ENCODE measurements around the gene CCDC34. TPM values are rescaled to one million over a fixed set of nuclear protein-coding genes. Genes with fewer than 3 reads are reported as not detected.
"Not testable (repeated sequence)": the region's sequence is repeated elsewhere in the genome, so short reads cannot be mapped to it uniquely, and the experiment has no call there.

CCDC34 gene
- total RNA-seq, 2 donors from 2014 or later: 19.7 to 20.8 TPM

DNA sequence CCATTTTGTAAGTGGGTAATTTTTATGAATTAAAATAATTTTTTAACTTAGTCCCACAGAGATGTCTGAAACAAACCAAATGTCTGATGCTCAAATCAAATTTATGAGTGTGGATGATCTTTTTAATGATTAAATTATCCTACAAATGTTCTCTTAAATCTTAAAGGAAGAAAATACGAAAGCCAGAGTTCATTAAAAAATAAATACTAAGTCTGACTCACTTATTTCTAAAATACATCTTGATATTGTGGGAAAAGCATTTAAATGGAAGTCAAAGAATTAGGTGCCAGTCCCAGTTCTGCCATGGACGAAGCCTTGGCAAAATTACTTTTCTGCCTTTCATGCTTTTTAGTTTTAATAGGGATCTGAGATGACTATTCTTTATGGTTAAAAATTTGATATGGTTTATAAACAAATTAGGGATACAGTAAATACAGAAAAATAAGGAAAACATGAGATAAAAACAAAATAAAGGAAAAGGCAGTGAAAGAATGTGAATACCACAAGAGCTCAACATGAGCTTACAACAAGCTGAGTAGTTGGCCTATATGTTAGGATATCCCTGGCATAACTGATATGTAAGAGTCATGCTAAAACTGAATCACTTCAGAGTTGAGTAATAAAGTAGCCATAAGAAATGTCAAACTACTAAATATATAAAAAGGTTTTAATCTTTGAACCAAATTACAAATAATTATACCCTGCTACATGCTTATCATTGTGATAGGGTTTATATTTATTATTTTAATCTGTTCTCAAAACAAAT is 9.2 kb downstream of the CCDC34 start:
- no peaks in the 10 kb centered on the region for H3K9me3 Mint-ChIP-seq
- ATAC-seq (no peak), DNase-seq (ENCODE audit: low spot score in 2 of 2) (no peak)
- H3K36me3 Mint-ChIP-seq: no peaks in the 10 kb centered on the region
- H3K27ac Mint-ChIP-seq: no peak overlapping the region

DNA sequence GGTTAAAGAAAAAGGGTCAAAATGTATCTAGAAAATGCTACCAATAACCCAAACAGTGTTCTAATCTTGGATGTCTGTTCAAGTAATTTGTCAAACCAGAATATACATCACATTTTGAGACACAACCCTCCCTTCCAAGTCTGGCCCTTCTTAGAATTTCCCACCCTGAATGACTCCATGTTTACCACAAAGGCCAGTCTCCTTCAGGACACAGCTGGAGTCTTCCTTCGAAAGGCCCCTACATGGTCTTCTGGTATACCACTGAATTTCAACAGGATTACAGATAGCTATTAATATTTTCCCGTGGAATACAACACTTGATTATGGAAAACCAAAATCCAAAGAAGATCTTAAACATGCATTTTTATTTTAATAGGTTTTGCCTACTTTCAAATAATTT is 10.2 kb downstream of the CCDC34 start:
- Mint-ChIP-seq H3K27ac (no peak overlapping the region), H3K9me3 (no peaks in the 10 kb centered on the region), H3K36me3 (no peaks in the 10 kb centered on the region)
- DNase-seq (ENCODE audit: low spot score in 2 of 2) (no peak), ATAC-seq (no peak)

DNA sequence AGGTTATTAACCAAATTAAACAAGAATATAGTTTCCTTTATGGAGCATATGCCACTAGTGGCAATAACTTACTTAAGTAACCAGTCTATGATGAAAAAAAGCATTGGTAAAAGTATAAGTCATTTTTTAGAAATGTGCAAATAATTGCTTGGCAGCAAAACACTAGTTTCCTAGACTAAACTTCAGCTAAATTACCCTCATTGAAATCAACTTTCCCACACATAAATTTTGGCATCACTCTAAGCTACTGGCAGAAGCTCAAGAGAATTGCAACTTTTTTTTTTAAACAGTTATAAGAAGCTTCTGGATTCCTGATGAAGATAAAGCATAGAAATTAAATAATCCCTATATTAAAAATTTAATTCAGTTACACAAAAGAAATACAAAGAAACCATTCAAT is 12.5 kb downstream of the CCDC34 start:
- DNase-seq (ENCODE audit: low spot score in 2 of 2) (no peak), ATAC-seq (no peak)
- H3K9me3 Mint-ChIP-seq: no peaks in the 10 kb centered on the region
- no peak overlapping the region for H3K27ac Mint-ChIP-seq
- H3K36me3 Mint-ChIP-seq: no peaks in the 10 kb centered on the region

DNA sequence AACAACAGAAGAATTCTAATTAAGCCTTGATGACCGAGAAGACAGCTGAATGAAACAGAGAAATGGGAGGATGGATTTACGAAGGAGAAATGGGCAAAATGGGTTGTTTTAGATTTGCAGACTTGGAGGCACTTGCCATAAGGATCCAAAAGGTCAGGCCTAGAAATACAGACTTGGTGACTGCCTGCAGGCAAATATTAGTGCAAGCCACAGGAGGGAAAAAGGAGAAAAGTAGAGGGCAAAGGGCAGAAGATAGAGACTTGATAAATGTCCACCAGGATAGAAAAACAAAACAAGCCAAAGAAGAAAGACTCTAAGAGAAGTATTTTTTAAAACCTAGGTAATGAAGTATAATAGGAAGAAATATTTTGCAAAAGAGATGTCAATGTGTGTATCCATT is 13.1 kb downstream of the CCDC34 start:
- Mint-ChIP-seq H3K27ac (no peak overlapping the region), H3K36me3 (no peaks in the 10 kb centered on the region)
- no peak for ATAC-seq

DNA sequence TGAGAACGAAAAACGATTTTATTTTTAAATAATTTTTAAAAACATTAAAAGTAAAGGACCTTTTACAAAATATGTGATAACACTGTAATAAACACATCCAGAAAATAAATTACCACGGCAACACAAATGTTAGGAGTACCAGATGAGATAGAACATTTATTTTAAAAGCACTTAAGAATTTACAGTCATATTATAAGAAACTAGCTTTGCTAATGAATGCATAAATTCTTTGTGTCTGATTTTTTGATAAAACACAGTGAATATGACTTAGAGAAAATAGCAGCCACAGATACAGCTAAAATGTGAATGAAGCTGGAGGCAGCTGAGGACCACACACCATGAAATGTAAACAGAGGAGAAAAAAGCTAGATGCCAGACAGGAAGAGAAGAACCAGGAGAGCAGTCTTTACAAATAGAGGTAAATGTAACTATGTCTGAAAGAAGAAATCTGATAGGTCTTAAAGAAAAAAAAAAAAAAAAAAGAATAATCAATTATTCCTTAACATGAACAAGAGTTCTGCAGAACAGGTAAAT is 14.6 kb downstream of the CCDC34 start:
- no peak for DNase-seq (ENCODE audit: low spot score in 2 of 2)
- ATAC-seq: no peak
- H3K27ac Mint-ChIP-seq: no peak overlapping the region

More for the DNA sequence above, 13.1 kb downstream of the CCDC34 start:
- no peak for DNase-seq (ENCODE audit: low spot score in 2 of 2)
- H3K9me3 Mint-ChIP-seq: no peaks in the 10 kb centered on the region

DNA sequence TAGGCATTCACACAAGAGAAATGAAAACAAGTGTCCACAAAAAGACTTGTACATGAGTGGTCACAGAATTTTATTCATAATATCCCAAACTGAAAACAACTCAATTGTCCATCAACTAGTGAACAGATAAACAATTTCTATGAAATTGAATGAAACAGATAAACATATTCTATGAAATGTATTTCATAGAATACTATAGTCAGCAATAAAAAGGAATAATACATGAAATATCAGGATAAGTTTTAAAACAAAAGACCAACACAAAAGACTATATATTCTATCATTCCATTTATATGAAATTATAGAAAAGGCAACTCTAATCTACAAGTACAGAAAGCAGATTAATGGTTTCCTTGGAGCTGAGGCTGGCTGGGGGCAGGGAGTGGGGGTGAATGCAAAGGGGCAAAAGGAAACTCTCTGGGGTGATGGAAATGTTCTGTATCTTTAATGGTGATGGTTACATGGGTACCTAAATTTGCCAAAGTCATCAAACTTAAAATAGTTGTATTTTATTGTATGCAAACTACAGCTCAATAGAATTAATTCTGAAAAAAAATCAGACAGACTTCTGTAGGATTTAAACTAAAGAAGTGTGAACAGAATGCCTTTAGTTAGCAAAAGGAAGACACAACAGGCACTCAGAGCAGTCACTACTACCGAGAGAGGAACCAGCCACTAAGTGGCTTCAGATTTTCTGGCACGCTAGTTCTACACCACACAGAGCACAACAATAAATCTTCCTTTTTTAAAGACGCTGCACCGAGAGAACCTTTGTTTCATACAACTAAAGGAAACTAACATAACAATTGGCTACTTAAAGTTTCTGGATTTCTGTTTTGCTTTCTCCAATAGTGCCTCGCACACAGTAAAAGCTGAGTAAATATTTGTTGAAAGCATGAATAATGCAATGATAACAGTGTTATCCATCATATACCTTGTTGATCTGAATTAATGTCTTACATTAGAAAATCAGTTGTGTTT is 15.4 kb downstream of the CCDC34 start:
- no peaks in the 10 kb centered on the region for H3K9me3 Mint-ChIP-seq
- ATAC-seq: no peak
- no peak for DNase-seq (ENCODE audit: low spot score in 2 of 2)
- H3K36me3 Mint-ChIP-seq: no peaks in the 10 kb centered on the region
- no peak overlapping the region for H3K27ac Mint-ChIP-seq

More for the DNA sequence above, 14.6 kb downstream of the CCDC34 start:
- Mint-ChIP-seq H3K9me3 (no peaks in the 10 kb centered on the region), H3K36me3 (no peaks in the 10 kb centered on the region)

DNA sequence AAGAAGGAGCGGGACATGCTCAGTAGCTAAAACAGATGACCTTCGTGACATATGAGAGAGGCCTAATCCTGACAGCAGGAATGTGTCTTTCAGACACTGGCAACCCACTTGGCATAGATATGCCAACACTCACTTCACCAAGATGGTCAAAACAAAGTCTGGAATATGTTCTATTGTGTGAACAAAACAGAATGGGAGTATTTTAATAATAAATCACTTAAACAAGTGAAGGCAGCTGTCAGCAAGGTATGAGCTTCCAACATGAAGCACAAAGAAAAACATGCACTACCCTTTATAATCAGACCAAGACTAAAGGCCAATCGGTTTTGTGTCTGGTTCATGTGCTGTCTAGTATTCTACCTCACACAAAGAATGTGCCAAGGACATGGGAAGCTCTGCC is 23.1 kb downstream of the CCDC34 start:
- Mint-ChIP-seq H3K27ac (no peak overlapping the region), H3K36me3 (no peaks in the 10 kb centered on the region), H3K9me3 (no peaks in the 10 kb centered on the region)
- no peak for DNase-seq (ENCODE audit: low spot score in 2 of 2)
- ATAC-seq: no peak

DNA sequence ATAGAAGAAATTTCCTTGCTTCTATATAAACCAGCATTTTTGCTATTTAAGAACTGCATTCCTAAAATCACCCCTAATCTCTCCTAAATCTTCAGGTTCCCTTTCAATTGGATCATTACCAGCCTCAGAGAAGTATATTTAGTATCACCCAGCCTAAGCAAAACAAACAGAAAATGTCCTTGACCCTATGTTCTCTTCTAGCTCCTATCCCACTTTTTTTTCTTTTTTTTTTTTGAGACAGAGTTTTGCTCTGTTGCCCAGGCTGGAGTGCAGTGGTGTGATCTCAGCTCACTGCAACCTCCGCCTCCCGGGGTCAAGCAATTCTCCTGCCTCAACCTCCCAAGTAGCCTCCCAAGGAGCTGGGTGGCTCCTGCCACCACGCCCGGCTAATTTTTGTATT is 28.3 kb downstream of the CCDC34 start:
- not testable (repeated sequence) for H3K9me3 Mint-ChIP-seq; DNase-seq (ENCODE audit: low spot score in 2 of 2); H3K36me3 Mint-ChIP-seq

DNA sequence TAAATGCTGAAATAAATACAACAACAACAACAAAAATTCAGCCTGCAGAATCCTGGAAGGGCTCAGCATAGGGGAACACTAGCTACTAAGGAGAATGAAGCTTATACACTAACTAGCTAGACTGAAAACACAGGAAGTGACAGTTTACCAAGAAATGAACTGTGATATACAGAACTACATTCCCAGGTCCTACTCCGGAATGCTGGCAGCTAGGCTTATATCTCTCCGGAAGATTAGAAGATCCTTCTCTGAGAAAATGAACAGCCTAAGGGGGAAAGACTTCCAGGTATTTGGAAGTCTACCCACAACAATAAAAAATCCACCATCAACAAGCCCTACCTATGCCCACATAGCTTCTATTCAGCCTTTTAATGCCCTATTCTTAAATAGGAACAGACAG is 31.0 kb downstream of the CCDC34 start:
- no peak overlapping the region for H3K27ac Mint-ChIP-seq
- H3K36me3 Mint-ChIP-seq: no peaks in the 10 kb centered on the region
- DNase-seq (ENCODE audit: low spot score in 2 of 2): no peak
- no peaks in the 10 kb centered on the region for H3K9me3 Mint-ChIP-seq
- ATAC-seq: no peak

More for the DNA sequence above, 28.3 kb downstream of the CCDC34 start:
- H3K27ac Mint-ChIP-seq, ATAC-seq: not testable (repeated sequence)

DNA sequence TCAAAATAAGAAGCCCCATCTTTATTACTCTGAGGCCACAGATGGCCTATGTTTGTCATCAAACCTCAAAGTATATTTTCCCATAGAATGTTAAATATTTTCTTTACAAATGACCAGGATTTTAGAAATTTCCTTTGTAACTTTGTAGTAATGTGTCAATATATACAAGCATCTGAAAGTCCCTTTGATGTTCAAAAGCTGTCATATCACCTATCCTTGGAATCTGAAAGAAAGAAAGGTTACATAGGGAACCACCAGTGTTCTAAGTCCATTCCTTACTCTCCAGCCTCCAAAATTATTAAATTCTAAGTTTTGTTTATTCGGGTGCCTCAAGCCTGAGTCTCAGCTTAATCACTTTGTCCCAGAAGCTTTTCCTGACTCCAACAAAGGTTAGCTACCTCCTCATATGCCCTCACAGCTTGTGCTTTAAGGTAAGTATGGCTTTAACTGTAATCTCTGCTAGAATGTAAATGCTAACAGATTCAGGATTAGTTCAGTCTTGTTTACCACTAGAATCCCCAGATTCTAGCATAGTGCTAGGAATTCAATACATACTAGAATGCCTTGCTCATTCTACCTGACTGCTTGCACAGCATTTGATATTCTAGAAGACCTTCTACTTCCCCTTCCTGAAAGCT is 32.3 kb downstream of the CCDC34 start:
- no peak overlapping the region for H3K27ac Mint-ChIP-seq
- peaks cover 0 to 6% of the 10 kb centered on the region in 2 donors for H3K36me3 Mint-ChIP-seq
- DNase-seq (ENCODE audit: low spot score in 2 of 2) (no peak), ATAC-seq (no peak)
- H3K9me3 Mint-ChIP-seq: peaks cover 0 to 10% of the 10 kb centered on the region in 2 donors

DNA sequence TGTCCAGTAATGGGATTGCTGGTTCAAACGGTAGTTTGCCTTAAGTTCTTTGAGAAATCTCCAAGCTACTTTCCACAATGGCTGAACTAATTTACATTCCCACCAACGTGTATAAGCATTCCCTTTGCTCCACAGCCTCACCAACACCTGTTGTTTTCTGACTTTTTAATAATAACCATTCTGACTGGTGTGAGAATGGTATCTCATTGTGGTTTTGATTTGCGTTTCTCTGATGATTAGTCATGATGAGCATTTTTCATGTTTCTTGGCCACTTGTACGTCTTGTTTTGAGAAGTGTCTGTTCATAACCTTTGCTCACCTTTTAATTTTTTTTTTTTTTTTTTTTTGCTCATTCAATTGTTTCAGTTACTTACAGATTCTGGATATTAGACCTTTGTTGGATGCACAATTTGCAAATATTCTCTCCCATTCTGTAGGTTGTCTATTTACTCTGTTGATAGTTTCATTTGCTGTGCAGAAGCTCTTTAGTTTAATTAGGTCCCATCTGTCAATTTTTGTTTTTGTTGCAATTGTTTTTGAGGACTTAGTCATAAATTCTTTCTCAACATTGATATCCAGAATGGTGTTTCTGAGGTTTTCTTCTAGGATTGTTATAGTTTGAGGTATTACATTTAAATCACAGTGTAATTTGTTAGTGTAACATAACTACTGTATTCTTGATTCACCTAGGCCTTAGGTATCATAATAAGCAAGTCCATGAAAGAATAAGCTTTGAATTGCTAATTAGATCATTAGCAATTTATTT is 33.0 kb downstream of the CCDC34 start:
- Mint-ChIP-seq H3K27ac (no peak overlapping the region), H3K36me3 (peaks cover 0 to 6% of the 10 kb centered on the region in 2 donors), H3K9me3 (peaks cover 0 to 10% of the 10 kb centered on the region in 2 donors)
- ATAC-seq (peak in 1 of 2 donors; percentile 52), DNase-seq (ENCODE audit: low spot score in 2 of 2) (no peak)

DNA sequence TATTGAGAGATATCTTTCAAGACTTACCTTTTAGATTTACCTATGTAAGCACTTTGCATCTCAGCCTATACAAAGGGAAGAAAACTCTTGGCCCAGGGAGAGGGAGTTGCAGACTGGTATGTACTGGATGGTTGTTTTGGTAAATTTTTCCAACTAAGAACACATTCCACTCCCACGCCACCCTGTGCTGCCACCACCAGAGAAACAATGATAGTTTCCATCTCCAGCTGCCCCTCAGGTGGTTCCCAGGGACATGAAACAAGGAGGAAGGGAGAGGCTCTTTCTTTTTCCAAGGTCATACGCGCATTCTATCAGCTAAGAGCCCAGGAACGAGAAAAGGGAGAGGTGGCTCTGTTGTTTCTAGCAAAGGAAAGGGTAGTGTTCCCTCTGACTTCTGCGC is 34.4 kb downstream of the CCDC34 start:
- H3K9me3 Mint-ChIP-seq: peaks cover 0 to 15% of the 10 kb centered on the region in 2 donors
- no peak for DNase-seq (ENCODE audit: low spot score in 2 of 2)
- ATAC-seq: no peak
- peaks cover 0 to 12% of the 10 kb centered on the region in 2 donors for H3K36me3 Mint-ChIP-seq
- H3K27ac Mint-ChIP-seq: no peak overlapping the region

DNA sequence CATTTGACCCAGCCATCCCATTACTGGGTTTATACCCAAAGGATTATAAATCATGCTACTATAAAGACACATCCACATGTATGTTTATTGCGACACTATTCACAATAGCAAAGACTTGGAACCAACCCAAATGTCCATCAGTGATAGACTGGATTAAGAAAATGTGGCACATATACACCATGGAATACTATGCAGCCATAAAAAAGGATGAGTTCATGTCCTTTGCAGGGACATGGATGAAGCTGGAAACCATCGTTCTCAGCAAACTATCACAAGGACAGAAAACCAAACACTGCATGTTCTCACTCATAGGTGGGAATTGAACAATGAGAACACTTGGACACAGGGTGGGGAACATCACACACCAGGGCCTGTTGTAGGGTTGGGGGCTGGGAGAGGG is 36.0 kb downstream of the CCDC34 start:
- Mint-ChIP-seq H3K9me3 (peaks cover 0 to 15% of the 10 kb centered on the region in 2 donors), H3K36me3 (peaks cover 0 to 12% of the 10 kb centered on the region in 2 donors)
- not testable (repeated sequence) for H3K27ac Mint-ChIP-seq; ATAC-seq; DNase-seq (ENCODE audit: low spot score in 2 of 2)

DNA sequence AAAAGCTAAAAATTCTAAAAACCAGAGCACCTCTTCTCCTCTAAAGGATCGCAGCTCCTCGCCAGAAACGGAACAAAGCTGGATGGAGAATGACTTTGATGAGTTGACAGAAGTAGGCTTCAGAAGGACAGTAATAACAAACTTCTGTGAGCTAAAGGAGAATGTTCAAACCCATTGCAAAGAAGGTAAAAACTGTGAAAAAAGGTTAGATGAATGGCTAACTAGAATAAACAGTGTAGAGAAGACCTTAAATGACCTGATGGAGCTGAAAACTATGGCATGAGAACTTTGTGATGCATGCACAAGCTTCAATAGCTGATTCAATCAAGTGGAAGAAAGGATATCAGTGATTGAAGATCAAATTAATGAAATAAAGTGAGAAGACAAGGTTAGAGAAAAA is 40.8 kb downstream of the CCDC34 start:
- DNase-seq (ENCODE audit: low spot score in 2 of 2); ATAC-seq; H3K27ac Mint-ChIP-seq: not testable (repeated sequence)
- Mint-ChIP-seq H3K9me3 (peaks cover 0 to 15% of the 10 kb centered on the region in 2 donors), H3K36me3 (peaks cover 4 to 12% of the 10 kb centered on the region in 2 donors)

DNA sequence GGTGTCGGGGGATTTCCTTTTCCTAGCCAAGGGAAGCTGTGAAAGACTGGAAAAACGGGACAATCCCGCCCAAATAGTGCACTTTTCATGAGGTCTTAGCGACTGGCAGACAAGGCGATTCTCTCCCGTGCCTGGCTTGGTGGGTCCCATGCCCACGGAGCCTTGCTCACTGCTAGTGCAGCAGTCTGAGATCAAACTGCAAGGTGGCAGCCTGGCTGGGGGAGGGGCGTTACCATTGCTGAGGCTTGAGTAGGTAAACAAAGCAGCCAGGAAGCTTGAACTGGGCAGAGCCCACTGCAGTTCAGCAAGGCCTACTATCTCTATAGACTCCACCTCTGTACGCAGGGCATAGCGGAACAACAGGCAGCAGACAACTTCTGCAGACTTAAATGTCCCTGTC is 41.7 kb downstream of the CCDC34 start:
- DNase-seq (ENCODE audit: low spot score in 2 of 2); H3K27ac Mint-ChIP-seq; ATAC-seq; H3K36me3 Mint-ChIP-seq: not testable (repeated sequence)
- H3K9me3 Mint-ChIP-seq: peaks cover 0 to 11% of the 10 kb centered on the region in 2 donors

DNA sequence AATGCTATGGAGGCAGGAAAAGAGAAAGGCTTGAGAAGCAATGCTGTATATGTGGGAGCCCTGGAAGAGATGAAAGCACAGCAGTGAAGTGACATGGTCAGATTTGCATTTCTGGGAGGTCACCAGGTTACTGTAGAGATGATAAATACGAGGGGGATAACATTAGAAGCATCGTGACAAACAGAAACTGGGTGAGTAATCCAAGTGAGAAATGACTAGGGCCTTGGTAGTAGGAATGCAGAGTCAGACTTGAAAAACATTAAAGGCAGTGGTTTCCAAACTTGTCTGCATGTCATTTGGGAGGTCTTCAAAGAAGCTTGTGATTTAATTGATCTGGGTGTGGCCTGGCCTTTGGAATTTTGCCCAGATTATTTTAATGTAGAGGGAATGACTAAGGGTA is 43.9 kb downstream of the CCDC34 start:
- peak overlapping the region; percentile 9 to 39 for H3K27ac Mint-ChIP-seq
- DNase-seq (ENCODE audit: low spot score in 2 of 2) (peak in 1 of 2 donors; percentile 18), ATAC-seq (peak; percentile 89 to 98)
- peaks cover under 1 to 4% of the 10 kb centered on the region in 2 donors for H3K36me3 Mint-ChIP-seq
- H3K9me3 Mint-ChIP-seq: no peaks in the 10 kb centered on the region
